Fibroblast of gingiva (primary cell): Measurements from ENCODE around the gene PRKN.

Experiments used
- DNase-seq: peaks from one replicate; pipeline ENCODE4 v3.0.0-alpha.2; 2011; ENCODE audit warnings: low read depth

Gene PRKN

GRCh38 chr6:161654209-161654608 lies 1073.4 kb downstream of the PRKN start:
- DNase-seq = no peak

GRCh38 chr6:161651949-161652348 lies 1075.6 kb downstream of the PRKN start:
- no peak for DNase-seq

GRCh38 chr6:161649841-161650240 lies 1077.7 kb downstream of the PRKN start:
- no peak for DNase-seq

DNA sequence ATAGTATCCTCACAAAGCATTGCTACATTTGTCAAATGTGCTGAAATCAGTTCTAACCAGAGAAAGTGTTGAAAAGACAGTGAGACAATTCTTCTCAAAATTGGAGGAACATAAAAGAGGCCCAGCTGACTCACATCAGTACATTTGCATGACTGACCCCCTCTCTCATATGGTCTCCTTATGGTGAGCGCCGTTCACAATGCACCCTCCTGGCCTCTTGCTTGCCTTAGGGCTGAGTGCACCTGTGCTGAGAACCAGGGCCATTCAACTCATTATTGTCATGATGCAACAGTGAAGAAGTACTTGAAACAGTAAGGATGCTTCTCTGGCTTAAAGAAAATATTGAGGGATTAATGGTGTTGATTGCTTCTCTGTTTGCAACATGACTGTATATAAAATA lies 1078.5 kb downstream of the PRKN start:
- DNase-seq = no peak

DNA sequence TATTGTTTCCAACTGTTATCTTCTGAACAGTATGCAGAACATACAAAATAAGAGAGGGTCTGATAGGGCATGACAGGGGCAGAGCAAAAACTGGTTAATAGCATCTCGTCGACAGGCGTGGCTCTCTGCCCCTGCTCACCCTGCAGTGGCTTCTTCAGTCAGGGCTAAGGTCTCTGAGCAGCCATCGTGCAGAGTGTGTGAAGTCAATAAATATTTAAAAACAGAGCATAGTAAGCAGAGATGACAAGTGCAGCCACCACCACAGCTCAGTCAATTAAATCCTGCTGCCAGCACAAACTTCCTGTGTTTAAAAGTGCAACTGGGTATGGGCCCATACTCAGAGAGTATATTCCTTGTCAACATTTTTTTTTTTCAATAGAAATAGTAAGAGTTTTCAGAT lies 1080.3 kb downstream of the PRKN start:
- no peak for DNase-seq

- no peak for DNase-seq
Observed at GRCh38 chr6:161644521-161644920, 1083.0 kb downstream of the PRKN start.

GRCh38 chr6:161641175-161641574 lies 1086.4 kb downstream of the PRKN start:
- DNase-seq = no peak

DNA sequence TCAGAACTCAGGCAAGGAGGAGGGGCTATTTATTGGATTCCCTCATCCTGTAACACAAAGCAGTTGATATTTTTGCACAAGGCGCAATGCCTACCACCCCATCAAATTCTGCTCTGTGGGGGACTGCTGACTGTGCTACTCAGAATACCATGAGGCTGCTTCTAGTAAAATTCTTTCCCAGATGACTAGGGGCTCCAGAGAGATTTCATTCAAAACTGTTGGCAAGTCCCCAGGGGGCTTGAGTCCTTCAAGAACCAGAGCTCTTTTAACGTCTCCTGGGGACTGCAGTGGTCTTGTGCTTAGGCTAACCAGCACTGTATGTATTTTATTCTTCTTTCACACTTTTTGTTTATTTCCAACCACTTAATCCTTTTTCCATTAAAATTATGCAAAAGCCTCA lies 1087.8 kb downstream of the PRKN start:
- DNase-seq = no peak

DNA sequence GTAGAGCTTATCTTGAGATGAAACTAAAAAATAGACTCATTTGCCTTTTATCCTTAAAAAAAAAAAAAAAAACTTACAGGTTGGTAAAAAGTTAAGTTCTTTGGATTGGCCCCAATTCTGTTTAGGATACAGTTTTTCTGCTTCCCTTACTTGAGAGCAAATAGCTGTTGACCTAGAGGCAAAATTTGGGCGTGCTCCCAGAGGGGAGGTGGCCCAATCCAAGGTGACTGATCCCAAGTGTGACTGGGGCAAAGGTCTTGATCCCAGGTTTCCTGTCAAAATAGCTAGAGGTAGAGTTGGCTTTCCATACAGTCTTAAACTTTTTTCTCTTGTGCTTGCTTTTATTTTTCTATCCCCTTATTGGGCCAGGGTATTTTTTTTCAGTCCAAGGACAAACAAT lies 1089.9 kb downstream of the PRKN start:
- no peak for DNase-seq

GRCh38 chr6:161636882-161637430 lies 1090.6 kb downstream of the PRKN start:
- DNase-seq = no peak

DNA sequence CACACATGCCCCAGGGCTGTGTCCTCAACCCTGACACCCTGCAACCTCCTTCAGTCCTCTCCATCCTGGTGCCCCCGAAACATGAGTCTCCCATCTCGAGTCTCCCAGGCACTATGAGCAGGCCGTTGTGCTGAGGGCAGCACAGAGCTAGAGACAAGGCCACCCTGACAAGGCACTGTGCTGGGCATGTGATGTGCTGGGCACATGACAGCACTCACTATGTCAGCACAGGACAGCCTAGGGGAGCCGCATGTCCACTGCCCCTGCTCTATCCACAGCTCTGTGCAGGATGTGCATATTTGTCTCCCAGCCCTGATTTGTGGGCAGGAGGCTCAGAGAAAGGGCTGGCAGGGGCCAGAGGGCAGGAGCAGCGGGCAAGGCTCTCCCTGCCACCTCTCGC lies 1091.6 kb downstream of the PRKN start:
- no peak for DNase-seq

DNA sequence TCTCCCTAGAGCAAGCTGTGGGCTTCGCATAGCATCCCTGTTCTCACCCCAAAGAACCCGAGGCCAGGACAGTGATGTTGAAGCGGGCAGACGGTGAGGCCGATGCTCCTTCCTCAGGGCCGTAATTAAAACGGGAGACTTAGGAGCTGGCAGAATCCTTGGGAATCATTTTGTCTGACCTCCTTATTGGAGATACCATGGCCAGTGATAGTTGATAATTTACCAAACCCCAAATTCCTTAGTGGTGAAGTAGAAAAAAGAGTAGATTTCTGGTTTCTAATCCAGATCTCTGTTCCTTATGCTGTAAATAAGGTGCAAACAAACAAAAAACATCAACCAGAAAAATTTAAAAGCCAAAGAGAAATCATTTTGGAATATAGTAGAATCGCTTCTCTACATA lies 1092.7 kb downstream of the PRKN start:
- DNase-seq = no peak

DNA sequence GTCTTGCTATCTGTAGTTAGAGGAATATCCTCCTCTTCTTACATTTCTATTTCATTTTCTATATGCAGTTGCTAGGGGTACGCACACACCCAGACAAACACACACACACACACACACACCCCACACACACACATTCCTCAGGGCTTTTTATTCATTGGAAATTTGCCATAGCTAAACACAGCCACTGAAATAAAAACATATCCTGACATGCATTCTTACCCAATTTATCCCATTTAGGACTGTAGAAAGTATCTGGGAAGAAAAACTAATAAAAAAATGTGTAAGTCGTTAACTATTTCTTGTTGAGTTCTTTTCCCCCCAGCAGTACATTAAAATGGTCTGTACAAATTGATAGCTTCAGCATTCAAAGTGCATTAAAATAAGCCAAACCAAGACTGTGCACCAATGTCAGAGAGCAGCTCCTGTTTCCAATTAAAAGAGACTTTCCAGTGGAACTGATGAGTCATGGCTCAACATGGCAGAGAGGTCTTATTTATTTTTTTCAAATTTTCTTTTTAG lies 1095.8 kb downstream of the PRKN start:
- peak; percentile 93 for DNase-seq

- peak; percentile 58 for DNase-seq
Observed at GRCh38 chr6:161630674-161631073, 1096.9 kb downstream of the PRKN start.

- no peak for DNase-seq
Observed at GRCh38 chr6:161626132-161626676, 1101.4 kb downstream of the PRKN start.

DNA sequence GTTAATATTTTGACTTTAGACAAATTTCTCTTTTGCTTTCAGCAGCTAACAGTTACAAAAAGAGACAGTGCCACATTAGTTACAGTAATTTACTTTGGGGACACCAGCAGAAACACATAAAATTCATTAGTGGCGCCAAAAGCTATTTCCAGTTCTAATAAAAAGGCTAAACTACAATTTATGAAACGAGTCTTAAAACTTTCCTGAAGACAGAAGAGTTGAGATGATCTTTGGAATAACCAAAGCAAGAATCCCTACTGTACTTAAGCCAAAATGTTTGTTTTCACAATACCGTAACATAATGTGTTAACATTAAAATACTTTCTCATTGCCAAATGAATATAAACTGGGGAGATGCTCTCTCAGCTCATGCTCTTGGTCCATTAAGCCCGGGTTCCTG lies 1103.5 kb downstream of the PRKN start:
- no peak for DNase-seq

DNA sequence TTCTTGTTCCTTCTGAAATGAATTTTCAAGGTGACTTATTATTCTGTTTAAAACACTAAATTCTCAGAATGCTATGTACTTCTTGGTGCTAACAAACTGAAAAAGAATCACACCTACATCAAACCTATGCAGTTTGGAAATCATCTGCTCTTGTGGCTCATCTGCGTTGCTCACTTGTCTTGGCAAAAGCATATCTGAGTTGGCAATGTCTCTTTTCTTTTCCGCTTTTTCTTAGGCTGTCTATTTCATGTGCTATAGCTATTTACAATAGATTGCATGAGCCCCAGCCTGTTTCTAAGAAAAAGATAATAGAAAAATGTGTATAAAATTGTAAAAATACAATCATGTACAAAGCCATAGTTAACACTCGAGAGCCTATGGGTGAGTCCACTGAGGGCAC lies 1104.8 kb downstream of the PRKN start:
- DNase-seq = no peak

- peak; percentile 74 for DNase-seq
Observed at GRCh38 chr6:161618831-161619454, 1108.6 kb downstream of the PRKN start.

GRCh38 chr6:161613711-161614110 lies 1113.9 kb downstream of the PRKN start:
- no peak for DNase-seq

DNA sequence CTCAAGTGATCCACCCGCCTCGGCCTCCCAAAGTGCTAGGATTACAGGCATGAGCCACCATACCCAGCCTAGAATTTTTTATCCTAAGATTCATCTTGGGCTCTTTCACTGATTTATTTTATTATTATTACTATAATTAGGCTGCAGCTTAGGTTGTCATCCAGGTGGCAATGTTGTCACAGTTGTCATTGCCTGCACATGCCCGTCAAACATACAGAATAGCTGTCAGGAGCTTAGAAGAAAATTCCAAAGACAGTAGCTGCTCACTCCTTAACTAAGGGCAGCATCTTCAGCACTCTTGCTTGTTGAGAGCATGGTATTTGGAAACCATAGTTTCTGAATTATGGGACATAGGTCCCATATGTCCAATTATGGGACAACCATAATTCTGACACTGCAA lies 1118.8 kb downstream of the PRKN start:
- no peak for DNase-seq

DNA sequence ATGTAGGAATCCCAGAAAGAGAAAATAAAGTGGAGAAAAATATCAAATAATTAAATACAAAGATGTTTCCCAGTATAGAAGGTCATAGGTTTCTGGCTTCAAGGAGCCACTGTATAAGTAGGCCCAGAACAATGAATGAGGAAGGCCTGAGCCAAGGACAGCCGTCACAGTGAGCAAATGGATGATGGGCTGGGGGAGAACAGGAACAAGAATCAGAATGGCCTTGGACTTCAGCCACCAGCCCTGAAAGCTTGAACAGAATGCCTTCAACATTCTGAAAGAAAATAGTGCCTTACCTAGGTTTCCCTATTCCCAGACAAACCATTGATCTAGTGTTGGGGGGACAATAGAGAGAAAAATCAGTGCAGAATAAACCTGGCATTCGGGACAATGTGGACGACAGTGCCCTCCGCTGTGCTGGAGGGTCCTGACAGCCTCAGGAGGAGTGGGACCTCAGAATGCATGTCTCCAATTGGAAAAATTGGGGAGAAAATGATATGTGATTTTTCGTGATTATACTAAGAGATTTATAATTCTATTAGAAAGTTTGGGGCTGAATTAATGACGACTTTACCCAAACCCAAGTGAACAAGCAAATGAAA lies 1119.8 kb downstream of the PRKN start:
- DNase-seq = no peak

GRCh38 chr6:161602359-161602758 lies 1125.2 kb downstream of the PRKN start:
- no peak for DNase-seq

DNA sequence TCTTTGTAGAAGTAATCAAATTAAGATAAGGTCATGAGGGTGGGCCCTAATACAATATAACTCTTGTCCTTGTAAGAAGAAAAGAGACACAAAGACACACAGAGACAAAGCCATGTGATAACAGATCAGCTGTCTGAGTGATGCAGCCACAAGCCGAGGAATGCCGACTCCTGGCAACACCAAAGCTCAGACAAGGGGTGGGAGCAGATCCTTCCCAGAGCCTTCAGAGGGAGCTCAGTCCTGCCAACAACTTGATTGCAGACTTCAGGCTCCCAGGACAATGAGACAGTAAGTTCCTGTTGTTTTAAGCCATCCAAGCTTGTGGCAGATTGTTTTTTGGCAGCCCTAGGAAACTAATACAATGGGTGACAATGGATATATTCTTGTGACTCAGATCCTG lies 1128.7 kb downstream of the PRKN start:
- DNase-seq = no peak
